Umbilical cord (tissue), 2 donors: Measurements from ENCODE around the gene UTS2R. TPM values are rescaled to one million over a fixed set of nuclear protein-coding genes. Genes with fewer than 3 reads are reported as not detected.

ENCODE experiments used
- DNase-seq: peaks from one replicate; pipeline ENCODE4 v3.0.0-alpha.2; 2015; ENCODE audit warnings: low spot score
- total RNA-seq: library from RNA; depleted of rRNA; stranded (reverse); fragments of >200 nt; gene quantifications from one replicate; pipeline ENCODE4 v1.2.3, GENCODE V29; 2014; ENCODE audit warnings: low replicate concordance; ENCODE audit not compliant: insufficient read depth

UTS2R gene
- total RNA-seq, result 0.48 TPM

- no peak for DNase-seq
Measured at GRCh38 chr17:82371333-82372248, at the start of gene UTS2R. TSS of gene UTS2R (plus strand) at chr17:82371765. CDS start at chr17:82374325, 2,560 bp downstream.

DNA sequence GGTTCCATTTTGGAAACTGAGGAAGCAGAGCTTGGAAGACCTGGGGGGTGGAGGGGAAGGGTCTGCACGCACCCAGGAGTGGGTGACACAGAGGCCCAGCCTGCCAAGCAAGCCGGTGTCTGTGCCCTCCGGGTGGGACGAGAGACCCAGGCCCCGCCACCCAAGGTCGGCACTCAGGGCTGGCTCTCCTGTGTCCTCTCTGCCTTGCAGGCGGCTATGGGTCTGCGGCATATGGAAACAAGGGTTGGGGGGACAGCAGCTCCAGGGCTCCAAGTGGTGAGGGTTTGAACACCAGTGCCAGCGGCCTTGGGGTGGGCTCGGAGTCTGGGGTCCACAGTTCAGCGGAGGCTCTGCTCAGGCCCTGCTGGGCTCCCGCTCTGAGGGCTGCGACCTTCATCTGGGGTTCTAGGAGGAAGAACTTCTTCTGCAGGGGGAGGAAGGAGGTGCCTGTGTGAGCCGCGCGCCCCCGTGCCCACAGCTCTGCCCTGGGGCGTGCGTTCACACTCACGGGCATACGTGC, 49.6 kb upstream of the UTS2R start:
- no peak for DNase-seq

DNA sequence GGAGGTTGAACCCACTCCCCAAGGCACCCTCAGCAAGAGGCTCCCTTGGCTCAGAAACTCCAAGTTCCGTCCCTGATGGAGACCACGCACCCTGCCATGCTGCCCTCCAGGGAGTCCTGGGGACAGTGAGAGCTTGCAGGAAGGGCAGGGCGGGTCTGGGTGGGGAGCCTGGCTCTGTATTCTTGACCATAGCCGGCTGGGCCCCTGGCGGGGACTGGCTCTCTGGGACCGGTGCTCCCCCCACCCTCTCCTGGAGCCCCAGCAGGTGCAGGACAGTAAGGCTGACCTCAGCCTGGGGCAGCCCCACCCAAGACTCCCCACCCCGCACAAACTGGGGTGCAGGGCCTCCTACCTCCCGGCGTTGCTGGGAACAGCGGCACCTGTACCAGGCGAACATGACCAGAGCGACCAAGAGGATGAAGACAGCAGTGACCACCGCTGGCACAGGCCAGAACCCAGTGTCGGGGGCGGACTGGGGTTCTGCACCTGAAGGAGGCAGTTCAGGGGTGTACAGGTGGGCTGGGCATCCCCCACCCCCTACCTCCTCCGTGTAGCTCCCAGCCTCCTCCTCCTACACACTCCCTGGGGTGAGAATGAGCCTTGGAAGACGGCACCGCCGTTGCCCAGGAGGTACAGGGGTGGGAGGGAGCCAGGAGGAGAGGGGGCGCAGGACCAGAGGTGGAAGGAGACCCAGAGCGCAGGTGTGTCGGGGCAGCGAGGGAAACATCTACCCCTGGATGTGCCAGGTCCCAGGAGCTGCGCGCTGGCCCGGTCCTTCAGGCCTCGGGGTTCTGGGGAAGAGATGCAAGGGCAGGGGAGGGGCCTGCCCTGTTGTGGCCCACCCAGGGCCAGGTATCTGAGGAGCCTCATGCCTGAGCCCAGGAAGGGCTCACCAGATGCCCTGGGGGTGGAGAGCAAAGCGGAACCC, 48.8 kb upstream of the UTS2R start:
- no peak for DNase-seq

GRCh38 chr17:82323514-82324234, 47.9 kb upstream of the UTS2R start:
- no peak for DNase-seq

GRCh38 chr17:82324566-82325285, 46.8 kb upstream of the UTS2R start:
- DNase-seq, result no peak

GRCh38 chr17:82325286-82326180, 46.0 kb upstream of the UTS2R start:
- no peak for DNase-seq

- no peak for DNase-seq
Measured at GRCh38 chr17:82327289-82327688, 44.3 kb upstream of the UTS2R start.

DNA sequence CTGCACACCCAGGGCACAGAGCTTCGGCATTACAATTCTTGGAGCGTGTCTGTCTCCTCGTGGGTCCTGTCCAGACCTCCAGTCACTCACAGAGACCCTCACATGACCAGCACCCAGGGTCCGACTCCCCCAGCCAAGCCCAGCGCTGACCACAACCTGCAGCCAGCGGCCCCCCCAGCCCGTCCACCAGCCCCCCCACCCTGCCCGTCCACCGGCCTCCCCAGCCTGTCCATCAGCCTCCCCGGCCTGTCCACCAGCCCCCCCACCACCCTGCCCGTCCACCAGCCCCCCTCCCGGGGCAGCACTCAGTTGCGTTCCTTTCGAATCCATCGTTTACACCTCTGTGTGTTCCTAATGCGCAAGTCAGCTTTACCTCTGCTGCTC, 43.8 kb upstream of the UTS2R start:
- DNase-seq, result no peak

DNA sequence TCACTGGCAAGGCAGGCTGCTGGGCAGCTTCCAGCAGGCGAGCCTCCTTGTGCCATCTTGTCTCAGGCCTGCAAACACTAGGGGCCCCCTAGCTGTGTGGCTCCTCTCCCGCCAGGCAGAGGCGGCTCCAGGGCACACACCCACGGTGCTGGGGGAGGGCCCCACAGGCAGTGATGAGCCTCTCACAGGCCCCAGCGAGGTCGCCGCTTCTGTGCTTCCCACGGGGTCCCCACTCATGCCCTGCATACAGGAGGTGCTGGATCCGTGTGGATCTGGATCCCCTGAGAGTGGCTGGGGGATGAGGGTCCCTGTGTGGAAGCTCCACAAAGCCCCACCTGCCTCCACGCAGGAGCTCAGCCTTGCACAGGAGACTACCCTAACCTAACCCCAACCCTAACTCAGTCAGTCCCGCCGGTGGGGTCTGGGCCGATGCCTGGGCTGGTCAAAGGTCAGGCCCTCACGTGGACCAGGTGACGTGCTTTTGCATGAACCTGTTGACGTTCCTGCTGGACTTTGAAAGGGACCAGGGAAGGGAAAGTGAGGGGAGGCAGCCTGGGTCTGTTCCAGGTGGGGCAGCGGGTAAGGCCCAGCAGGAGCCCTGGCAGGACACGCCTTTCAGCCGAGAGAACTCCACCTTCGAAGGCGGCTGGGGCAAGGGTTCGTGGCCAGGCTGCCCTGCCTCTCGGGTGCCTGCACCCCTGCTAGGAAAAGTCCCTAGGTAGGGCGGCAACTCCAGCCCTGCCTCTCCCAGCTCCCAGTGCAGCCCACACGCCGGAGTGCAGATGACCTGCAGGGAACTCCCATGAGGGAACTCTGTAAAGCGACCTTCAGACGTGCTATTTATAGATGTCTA, 43.2 kb upstream of the UTS2R start:
- peak; percentile 38 for DNase-seq

DNA sequence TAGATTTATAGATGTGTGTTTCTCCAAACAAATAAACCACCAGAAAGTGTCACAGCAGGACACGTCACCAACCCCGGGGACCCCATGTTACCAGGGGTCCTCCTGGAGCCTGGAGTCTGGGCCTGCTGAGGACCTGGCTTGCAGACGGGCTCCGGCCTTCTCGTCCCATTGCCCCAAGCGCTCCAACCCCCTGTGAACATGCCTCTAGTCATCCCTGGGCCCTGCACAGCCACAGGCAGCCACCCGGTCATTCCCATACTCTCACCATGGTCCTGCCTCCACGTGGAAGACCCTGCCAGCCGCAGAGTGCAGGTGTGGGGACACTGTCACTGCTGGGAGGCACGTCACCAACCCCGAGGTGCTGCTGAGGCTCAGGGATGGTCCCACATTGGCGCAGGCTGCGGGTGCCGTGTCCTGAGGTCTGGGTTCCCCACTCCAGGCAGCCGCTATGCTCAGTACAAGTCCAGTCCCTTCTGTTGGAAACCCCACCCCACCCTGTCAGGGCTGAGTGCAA, 42.5 kb upstream of the UTS2R start:
- no peak for DNase-seq

GRCh38 chr17:82329683-82330321, 41.8 kb upstream of the UTS2R start:
- no peak for DNase-seq

- DNase-seq, result peak; percentile 76
Measured at GRCh38 chr17:82330322-82331239, 41.0 kb upstream of the UTS2R start.

DNA sequence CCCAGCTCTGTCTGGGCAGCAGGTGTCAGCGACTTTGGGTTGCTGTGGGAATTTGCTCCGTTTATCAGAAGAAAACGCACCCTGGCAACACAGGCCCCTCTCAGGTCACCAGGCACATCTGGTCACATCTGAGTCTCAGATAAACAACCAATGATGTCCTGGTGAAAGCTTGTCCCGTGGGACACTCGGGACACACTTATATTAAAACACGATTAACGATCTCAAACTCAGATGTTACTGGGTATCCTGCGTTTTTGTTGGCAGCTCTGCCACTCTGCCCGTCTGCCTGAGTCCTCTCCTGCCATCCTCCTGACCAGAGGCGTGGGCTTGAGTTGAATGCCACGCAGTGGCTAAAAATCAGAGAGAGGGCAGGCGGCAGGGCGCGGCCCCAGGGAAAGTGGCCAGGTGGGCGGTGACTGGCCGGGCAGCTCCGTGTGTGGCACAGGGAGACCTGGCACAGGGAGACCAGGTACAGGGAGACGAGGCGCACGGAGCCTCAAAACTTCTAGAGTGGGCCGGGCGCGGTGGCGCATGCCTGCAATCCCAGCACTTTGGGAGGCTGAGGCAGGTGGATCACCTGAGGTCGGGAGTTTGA, 40.1 kb upstream of the UTS2R start:
- DNase-seq, result no peak

DNA sequence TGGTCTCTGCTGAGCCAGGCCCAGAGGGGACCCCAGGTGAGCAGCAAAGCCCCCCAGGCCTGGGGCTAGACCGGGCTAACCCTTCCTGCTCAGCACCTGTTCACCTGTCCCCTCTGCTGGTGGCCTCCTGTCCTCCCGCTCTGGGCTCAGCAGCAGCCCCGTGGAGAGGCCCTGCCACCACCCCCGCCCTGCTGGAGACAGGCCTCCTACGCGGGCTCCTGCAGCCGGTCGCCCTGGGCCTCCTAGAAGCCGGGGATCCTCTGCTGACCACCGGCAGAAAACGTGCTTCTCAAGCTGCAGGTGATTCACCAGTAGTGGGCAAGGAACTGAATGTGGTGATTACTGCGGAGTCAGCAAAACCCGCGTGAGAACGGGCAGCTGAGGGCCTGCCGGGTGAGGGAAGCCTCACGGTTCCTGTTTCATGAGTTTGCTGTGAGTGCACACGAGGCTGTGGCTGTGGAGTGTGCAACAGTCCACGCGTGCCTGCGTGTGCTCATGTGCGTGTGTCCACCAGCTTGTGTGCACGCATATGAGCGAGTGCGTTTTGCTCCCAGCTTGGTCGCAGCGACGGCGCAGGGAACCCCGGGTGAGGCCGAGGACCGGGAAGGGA, 38.8 kb upstream of the UTS2R start:
- DNase-seq, result peak; percentile 58

DNA sequence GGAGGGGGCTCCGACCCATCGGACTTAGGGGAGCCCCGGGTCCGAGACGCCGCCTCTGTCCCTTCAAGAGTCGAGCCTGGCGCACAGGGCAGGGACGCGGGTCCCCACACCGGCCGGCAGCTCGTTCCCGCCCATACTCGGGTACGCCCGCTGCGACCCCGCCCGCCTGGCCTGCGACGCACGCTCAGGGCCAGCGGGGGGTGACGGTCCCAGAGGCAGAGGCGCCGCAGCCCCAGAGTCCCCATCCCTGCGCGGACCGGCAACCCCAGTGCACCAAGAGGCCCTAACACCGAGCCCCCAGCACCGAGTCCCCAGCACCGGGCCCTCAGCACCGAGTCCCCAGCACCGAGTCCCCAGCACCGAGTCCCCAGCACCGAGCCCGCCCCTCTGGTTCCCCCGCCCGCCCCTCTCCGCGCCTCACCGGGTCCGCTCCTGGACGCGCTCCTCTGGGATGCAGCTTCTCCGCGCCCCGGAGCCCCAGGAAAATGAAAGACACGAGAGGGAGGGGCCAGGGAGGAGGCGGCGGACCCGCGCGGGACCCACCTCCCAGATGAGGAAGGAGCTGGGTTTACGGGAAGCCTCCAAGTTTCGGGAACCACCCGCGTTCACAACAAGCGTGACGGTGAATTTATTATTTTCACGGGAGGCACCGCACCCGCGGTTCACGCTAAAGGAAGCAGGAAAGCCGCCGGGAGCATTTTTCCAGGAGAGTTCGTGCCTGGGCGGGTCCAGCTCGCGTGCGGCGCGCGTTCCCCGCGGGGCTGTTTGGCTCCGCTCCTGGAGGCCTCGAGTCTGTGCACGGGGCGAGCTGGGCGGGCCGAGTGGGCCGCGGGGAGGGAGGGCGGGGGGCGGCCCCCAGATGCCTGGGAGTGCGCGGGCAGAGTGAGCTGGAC, 38.0 kb upstream of the UTS2R start, which contains the start of gene SECTM1:
Gene SECTM1, minus strand, starts transcription at position 488 of the 893 bp plus-strand sequence. CDS start 6,526 bp downstream, outside the sequence.
- peak; percentile 54 for DNase-seq
